ENCODE measurements around the gene DPF3. TPM values are rescaled to one million over a fixed set of nuclear protein-coding genes. Genes with fewer than 3 reads are reported as not detected.
A peak's percentile ranks its signal among the peaks of the same experiment; 100 is the strongest.

Gene DPF3
- total and polyA plus RNA-seq, 2 of the 13 experiments (the other 11 are each of a cell fraction or from before 2014, with no cell fraction given): 0.09 to 0.60 TPM

GRCh38 chr14:72926292-72927028 lies 32.6 kb upstream of the DPF3 start, which contains the start of gene DCAF4 (continued):
- TF ChIP-seq, protein P1, sequence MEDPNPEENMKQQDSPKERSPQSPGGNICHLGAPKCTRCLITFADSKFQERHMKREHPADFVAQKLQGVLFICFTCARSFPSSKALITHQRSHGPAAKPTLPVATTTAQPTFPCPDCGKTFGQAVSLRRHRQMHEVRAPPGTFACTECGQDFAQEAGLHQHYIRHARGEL (CRISPR knock-in tag; IDR thresholded peaks at IDR 0.05): no peak
- TF ChIP-seq ZNF784 (CRISPR knock-in tag; IDR thresholded peaks at IDR 0.05; ENCODE audit: borderline replicate concordance): peak; percentile 70; the same call in 1 of the 2 replicates
- no peak for TF ChIP-seq ZNF780A (CRISPR knock-in tag; IDR thresholded peaks at IDR 0.05)
- TF ChIP-seq RELA (CRISPR knock-in tag; IDR thresholded peaks at IDR 0.05): 0 out of 2 replicates have a peak, but pooled peaks have one; percentile 40
- no peak for TF ChIP-seq NR2F1 (CRISPR knock-in tag; IDR thresholded peaks at IDR 0.05)
- TF ChIP-seq RBM39 (IDR thresholded peaks at IDR 0.05; ENCODE audit: low read depth, low read length, poor library complexity, severe bottlenecking): peak; percentile 70
- TF ChIP-seq, protein P2, sequence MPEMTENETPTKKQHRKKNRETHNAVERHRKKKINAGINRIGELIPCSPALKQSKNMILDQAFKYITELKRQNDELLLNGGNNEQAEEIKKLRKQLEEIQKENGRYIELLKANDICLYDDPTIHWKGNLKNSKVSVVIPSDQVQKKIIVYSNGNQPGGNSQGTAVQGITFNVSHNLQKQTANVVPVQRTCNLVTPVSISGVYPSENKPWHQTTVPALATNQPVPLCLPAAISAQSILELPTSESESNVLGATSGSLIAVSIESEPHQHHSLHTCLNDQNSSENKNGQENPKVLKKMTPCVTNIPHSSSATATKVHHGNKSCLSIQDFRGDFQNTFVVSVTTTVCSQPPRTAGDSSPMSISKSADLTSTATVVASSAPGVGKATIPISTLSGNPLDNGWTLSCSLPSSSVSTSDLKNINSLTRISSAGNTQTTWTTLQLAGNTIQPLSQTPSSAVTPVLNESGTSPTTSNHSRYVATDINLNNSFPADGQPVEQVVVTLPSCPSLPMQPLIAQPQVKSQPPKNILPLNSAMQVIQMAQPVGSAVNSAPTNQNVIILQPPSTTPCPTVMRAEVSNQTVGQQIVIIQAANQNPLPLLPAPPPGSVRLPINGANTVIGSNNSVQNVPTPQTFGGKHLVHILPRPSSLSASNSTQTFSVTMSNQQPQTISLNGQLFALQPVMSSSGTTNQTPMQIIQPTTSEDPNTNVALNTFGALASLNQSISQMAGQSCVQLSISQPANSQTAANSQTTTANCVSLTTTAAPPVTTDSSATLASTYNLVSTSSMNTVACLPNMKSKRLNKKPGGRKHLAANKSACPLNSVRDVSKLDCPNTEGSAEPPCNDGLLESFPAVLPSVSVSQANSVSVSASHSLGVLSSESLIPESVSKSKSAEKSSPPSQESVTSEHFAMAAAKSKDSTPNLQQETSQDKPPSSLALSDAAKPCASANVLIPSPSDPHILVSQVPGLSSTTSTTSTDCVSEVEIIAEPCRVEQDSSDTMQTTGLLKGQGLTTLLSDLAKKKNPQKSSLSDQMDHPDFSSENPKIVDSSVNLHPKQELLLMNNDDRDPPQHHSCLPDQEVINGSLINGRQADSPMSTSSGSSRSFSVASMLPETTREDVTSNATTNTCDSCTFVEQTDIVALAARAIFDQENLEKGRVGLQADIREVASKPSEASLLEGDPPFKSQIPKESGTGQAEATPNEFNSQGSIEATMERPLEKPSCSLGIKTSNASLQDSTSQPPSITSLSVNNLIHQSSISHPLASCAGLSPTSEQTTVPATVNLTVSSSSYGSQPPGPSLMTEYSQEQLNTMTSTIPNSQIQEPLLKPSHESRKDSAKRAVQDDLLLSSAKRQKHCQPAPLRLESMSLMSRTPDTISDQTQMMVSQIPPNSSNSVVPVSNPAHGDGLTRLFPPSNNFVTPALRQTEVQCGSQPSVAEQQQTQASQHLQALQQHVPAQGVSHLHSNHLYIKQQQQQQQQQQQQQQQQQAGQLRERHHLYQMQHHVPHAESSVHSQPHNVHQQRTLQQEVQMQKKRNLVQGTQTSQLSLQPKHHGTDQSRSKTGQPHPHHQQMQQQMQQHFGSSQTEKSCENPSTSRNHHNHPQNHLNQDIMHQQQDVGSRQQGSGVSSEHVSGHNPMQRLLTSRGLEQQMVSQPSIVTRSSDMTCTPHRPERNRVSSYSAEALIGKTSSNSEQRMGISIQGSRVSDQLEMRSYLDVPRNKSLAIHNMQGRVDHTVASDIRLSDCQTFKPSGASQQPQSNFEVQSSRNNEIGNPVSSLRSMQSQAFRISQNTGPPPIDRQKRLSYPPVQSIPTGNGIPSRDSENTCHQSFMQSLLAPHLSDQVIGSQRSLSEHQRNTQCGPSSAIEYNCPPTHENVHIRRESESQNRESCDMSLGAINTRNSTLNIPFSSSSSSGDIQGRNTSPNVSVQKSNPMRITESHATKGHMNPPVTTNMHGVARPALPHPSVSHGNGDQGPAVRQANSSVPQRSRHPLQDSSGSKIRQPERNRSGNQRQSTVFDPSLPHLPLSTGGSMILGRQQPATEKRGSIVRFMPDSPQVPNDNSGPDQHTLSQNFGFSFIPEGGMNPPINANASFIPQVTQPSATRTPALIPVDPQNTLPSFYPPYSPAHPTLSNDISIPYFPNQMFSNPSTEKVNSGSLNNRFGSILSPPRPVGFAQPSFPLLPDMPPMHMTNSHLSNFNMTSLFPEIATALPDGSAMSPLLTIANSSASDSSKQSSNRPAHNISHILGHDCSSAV (CRISPR knock-in tag; IDR thresholded peaks at IDR 0.05; ENCODE audit: borderline replicate concordance): no peak
- TF ChIP-seq ZNF770 (CRISPR knock-in tag; IDR thresholded peaks at IDR 0.05): no peak
- TF ChIP-seq ZNF629 (CRISPR knock-in tag; conservative IDR thresholded peaks at IDR 0.05): no peak
- no peak for TF ChIP-seq ZBTB2 (CRISPR knock-in tag; IDR thresholded peaks at IDR 0.05; ENCODE audit: low read depth)
- TF ChIP-seq HNF4A (CRISPR knock-in tag; IDR thresholded peaks at IDR 0.05): peak; percentile 19; the same call in 1 of the 2 replicates
- TF ChIP-seq, protein P3, sequence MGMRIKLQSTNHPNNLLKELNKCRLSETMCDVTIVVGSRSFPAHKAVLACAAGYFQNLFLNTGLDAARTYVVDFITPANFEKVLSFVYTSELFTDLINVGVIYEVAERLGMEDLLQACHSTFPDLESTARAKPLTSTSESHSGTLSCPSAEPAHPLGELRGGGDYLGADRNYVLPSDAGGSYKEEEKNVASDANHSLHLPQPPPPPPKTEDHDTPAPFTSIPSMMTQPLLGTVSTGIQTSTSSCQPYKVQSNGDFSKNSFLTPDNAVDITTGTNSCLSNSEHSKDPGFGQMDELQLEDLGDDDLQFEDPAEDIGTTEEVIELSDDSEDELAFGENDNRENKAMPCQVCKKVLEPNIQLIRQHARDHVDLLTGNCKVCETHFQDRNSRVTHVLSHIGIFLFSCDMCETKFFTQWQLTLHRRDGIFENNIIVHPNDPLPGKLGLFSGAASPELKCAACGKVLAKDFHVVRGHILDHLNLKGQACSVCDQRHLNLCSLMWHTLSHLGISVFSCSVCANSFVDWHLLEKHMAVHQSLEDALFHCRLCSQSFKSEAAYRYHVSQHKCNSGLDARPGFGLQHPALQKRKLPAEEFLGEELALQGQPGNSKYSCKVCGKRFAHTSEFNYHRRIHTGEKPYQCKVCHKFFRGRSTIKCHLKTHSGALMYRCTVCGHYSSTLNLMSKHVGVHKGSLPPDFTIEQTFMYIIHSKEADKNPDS (CRISPR knock-in tag; IDR thresholded peaks at IDR 0.05): no peak
